Ishikawa (cell line): ENCODE measurements around the gene RASGRP4.

Experiments
- CREB1 ChIP-seq: IDR thresholded peaks from 2 replicates; pipeline ENCODE4 v1.6.1; 2012; ENCODE audit warnings: low read depth
- EP300 ChIP-seq: IDR thresholded peaks from 2 replicates; pipeline ENCODE4 v1.6.1; 2012; ENCODE audit warnings: borderline replicate concordance
- RAD21 ChIP-seq: IDR thresholded peaks from 2 replicates; pipeline ENCODE4 v1.6.1; 2012; ENCODE audit warnings: low read depth
- REST ChIP-seq: IDR thresholded peaks from 2 replicates; pipeline ENCODE4 v1.6.1; 2012; ENCODE audit warnings: low read depth, mild to moderate bottlenecking
- TAF1 ChIP-seq: IDR thresholded peaks from 2 replicates; pipeline ENCODE4 v1.6.1; 2012; ENCODE audit warnings: low read depth, mild to moderate bottlenecking
- TCF12 ChIP-seq: IDR thresholded peaks from 2 replicates; pipeline ENCODE4 v1.6.1; 2012; ENCODE audit warnings: low read depth
- TEAD4 ChIP-seq: IDR thresholded peaks from 2 replicates; pipeline ENCODE4 v1.6.1; 2012
- ZBTB7A ChIP-seq: IDR thresholded peaks from 2 replicates; pipeline ENCODE4 v1.6.1; 2012; ENCODE audit warnings: low read depth
- TF ChIP-seq, protein P1 (sequence below): IDR thresholded peaks from 2 replicates; pipeline ENCODE4 v1.6.1; 2012
- TF ChIP-seq, protein P2 (sequence below): IDR thresholded peaks from 2 replicates; pipeline ENCODE4 v1.6.1; 2012

DNA sequence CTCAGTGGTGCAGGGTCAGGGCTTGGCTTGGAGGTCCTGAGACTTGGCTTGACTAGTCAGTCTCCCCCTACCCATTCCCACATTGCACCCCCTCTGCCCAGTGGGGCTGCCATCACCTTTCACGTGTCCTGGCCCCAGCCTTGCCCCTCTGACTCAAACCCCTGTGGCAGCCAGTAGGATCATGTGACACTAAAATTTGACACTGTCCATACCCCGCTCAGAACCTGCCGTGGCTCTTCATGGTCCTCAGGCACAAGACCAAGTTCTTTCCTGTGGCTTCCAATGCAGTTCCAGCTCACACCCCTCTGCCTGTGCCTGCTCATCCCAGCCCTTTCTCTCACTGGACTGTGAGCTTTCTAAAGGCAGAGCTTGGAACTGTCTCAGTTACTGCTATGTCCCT, 49.4 kb downstream of the RASGRP4 start:
- TF ChIP-seq TAF1 (no peak), REST (no peak), TEAD4 (no peak), EP300 (no peak), CREB1 (no peak), TCF12 (no peak), RAD21 (no peak), ZBTB7A (no peak)
- TF ChIP-seq, protein P1, sequence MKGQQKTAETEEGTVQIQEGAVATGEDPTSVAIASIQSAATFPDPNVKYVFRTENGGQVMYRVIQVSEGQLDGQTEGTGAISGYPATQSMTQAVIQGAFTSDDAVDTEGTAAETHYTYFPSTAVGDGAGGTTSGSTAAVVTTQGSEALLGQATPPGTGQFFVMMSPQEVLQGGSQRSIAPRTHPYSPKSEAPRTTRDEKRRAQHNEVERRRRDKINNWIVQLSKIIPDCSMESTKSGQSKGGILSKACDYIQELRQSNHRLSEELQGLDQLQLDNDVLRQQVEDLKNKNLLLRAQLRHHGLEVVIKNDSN: no peak
- TF ChIP-seq, protein P2, sequence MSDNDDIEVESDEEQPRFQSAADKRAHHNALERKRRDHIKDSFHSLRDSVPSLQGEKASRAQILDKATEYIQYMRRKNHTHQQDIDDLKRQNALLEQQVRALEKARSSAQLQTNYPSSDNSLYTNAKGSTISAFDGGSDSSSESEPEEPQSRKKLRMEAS: no peak
